Measurements from ENCODE around the gene KIAA1958. TPM values are rescaled to one million over a fixed set of nuclear protein-coding genes. Genes with fewer than 3 reads are reported as not detected.
"Not testable (repeated sequence)": the region's sequence is repeated elsewhere in the genome, so short reads cannot be mapped to it uniquely, and the experiment has no call there.

The KIAA1958 gene
- total RNA-seq, 1 experiment from 2014 or later, result 14.2 TPM

- Histone ChIP-seq H3K4me3 (ENCODE audit: insufficient read depth, low read depth, low read length) (no peak overlapping the region), H3K36me3 (replicated peaks; ENCODE audit: control insufficient read depth, insufficient read depth, low read length) (no peaks in the 10 kb centered on the region), H3K27me3 (ENCODE audit: control insufficient read depth, insufficient read depth, low read length) (no peaks in the 10 kb centered on the region)
- no peak for DNase-seq
Measured at GRCh38 chr9:112631313-112632070, 144.9 kb downstream of the KIAA1958 start.

- DNase-seq, result no peak
Measured at GRCh38 chr9:112640311-112640710, 153.7 kb downstream of the KIAA1958 start.

GRCh38 chr9:112642126-112642525 lies 155.5 kb downstream of the KIAA1958 start:
- H3K27me3 ChIP-seq (ENCODE audit: control insufficient read depth, insufficient read depth, low read length), result no peaks in the 10 kb centered on the region
- no peaks in the 10 kb centered on the region for H3K36me3 ChIP-seq (replicated peaks; ENCODE audit: control insufficient read depth, insufficient read depth, low read length)
- H3K4me3 ChIP-seq (ENCODE audit: insufficient read depth, low read depth, low read length), result no peak overlapping the region
- no peak for DNase-seq

More at GRCh38 chr9:112640311-112640710, 153.7 kb downstream of the KIAA1958 start:
- no peaks in the 10 kb centered on the region for H3K27me3 ChIP-seq (ENCODE audit: control insufficient read depth, insufficient read depth, low read length)
- no peaks in the 10 kb centered on the region for H3K36me3 ChIP-seq (replicated peaks; ENCODE audit: control insufficient read depth, insufficient read depth, low read length)
- H3K4me3 ChIP-seq (ENCODE audit: insufficient read depth, low read depth, low read length), result no peak overlapping the region

GRCh38 chr9:112647596-112647995 lies 161.0 kb downstream of the KIAA1958 start:
- DNase-seq, result no peak
- H3K27me3 ChIP-seq (ENCODE audit: control insufficient read depth, insufficient read depth, low read length), result no peaks in the 10 kb centered on the region
- no peak overlapping the region for H3K4me3 ChIP-seq (ENCODE audit: insufficient read depth, low read depth, low read length)
- no peaks in the 10 kb centered on the region for H3K36me3 ChIP-seq (replicated peaks; ENCODE audit: control insufficient read depth, insufficient read depth, low read length)

- H3K27me3 ChIP-seq (ENCODE audit: control insufficient read depth, insufficient read depth, low read length), result no peaks in the 10 kb centered on the region
- H3K36me3 ChIP-seq (replicated peaks; ENCODE audit: control insufficient read depth, insufficient read depth, low read length), result no peaks in the 10 kb centered on the region
- DNase-seq, result no peak
- H3K4me3 ChIP-seq (ENCODE audit: insufficient read depth, low read depth, low read length), result no peak overlapping the region
Measured at GRCh38 chr9:112648624-112649023, 162.0 kb downstream of the KIAA1958 start.

GRCh38 chr9:112654282-112654681 lies 167.7 kb downstream of the KIAA1958 start:
- no peaks in the 10 kb centered on the region for H3K27me3 ChIP-seq (ENCODE audit: control insufficient read depth, insufficient read depth, low read length)
- DNase-seq, result peak; percentile 48
- no peaks in the 10 kb centered on the region for H3K36me3 ChIP-seq (replicated peaks; ENCODE audit: control insufficient read depth, insufficient read depth, low read length)
- H3K4me3 ChIP-seq (ENCODE audit: insufficient read depth, low read depth, low read length), result no peak overlapping the region

GRCh38 chr9:112655668-112656067 lies 169.0 kb downstream of the KIAA1958 start:
- DNase-seq, result no peak
- no peaks in the 10 kb centered on the region for H3K27me3 ChIP-seq (ENCODE audit: control insufficient read depth, insufficient read depth, low read length)
- no peak overlapping the region for H3K4me3 ChIP-seq (ENCODE audit: insufficient read depth, low read depth, low read length)
- no peaks in the 10 kb centered on the region for H3K36me3 ChIP-seq (replicated peaks; ENCODE audit: control insufficient read depth, insufficient read depth, low read length)

GRCh38 chr9:112659906-112660305 lies 173.3 kb downstream of the KIAA1958 start:
- Histone ChIP-seq H3K36me3 (replicated peaks; ENCODE audit: control insufficient read depth, insufficient read depth, low read length) (no peaks in the 10 kb centered on the region), H3K4me3 (ENCODE audit: insufficient read depth, low read depth, low read length) (no peak overlapping the region), H3K27me3 (ENCODE audit: control insufficient read depth, insufficient read depth, low read length) (no peaks in the 10 kb centered on the region)
- DNase-seq, result no peak

GRCh38 chr9:112663681-112664080 lies 177.1 kb downstream of the KIAA1958 start:
- no peak overlapping the region for H3K4me3 ChIP-seq (ENCODE audit: insufficient read depth, low read depth, low read length)

GRCh38 chr9:112664531-112664930 lies 177.9 kb downstream of the KIAA1958 start:
- Histone ChIP-seq H3K4me3 (ENCODE audit: insufficient read depth, low read depth, low read length) (no peak overlapping the region), H3K36me3 (replicated peaks; ENCODE audit: control insufficient read depth, insufficient read depth, low read length) (no peaks in the 10 kb centered on the region), H3K27me3 (ENCODE audit: control insufficient read depth, insufficient read depth, low read length) (no peaks in the 10 kb centered on the region)
- no peak for DNase-seq

More at GRCh38 chr9:112663681-112664080, 177.1 kb downstream of the KIAA1958 start:
- H3K27me3 ChIP-seq (ENCODE audit: control insufficient read depth, insufficient read depth, low read length), result no peaks in the 10 kb centered on the region
- no peak for DNase-seq
- no peaks in the 10 kb centered on the region for H3K36me3 ChIP-seq (replicated peaks; ENCODE audit: control insufficient read depth, insufficient read depth, low read length)

GRCh38 chr9:112665347-112665746 lies 178.7 kb downstream of the KIAA1958 start:
- Histone ChIP-seq H3K36me3 (replicated peaks; ENCODE audit: control insufficient read depth, insufficient read depth, low read length) (no peaks in the 10 kb centered on the region), H3K4me3 (ENCODE audit: insufficient read depth, low read depth, low read length) (no peak overlapping the region), H3K27me3 (ENCODE audit: control insufficient read depth, insufficient read depth, low read length) (no peaks in the 10 kb centered on the region)
- DNase-seq, result no peak

GRCh38 chr9:112669326-112669725 lies 182.7 kb downstream of the KIAA1958 start:
- no peaks in the 10 kb centered on the region for H3K27me3 ChIP-seq (ENCODE audit: control insufficient read depth, insufficient read depth, low read length)
- DNase-seq, result no peak
- no peaks in the 10 kb centered on the region for H3K36me3 ChIP-seq (replicated peaks; ENCODE audit: control insufficient read depth, insufficient read depth, low read length)
- H3K4me3 ChIP-seq (ENCODE audit: insufficient read depth, low read depth, low read length), result no peak overlapping the region

GRCh38 chr9:112670991-112671625 lies 184.5 kb downstream of the KIAA1958 start:
- no peak for DNase-seq
- H3K27me3 ChIP-seq (ENCODE audit: control insufficient read depth, insufficient read depth, low read length), result no peaks in the 10 kb centered on the region
- H3K36me3 ChIP-seq (replicated peaks; ENCODE audit: control insufficient read depth, insufficient read depth, low read length), result no peaks in the 10 kb centered on the region
- no peak overlapping the region for H3K4me3 ChIP-seq (ENCODE audit: insufficient read depth, low read depth, low read length)

- H3K4me3 ChIP-seq (ENCODE audit: insufficient read depth, low read depth, low read length); H3K36me3 ChIP-seq (replicated peaks; ENCODE audit: control insufficient read depth, insufficient read depth, low read length); H3K27me3 ChIP-seq (ENCODE audit: control insufficient read depth, insufficient read depth, low read length); DNase-seq: not testable (repeated sequence)
Measured at GRCh38 chr9:112673221-112673620, 186.6 kb downstream of the KIAA1958 start.

GRCh38 chr9:112677040-112677439 lies 190.4 kb downstream of the KIAA1958 start:
- no peak for DNase-seq
- Histone ChIP-seq H3K27me3 (ENCODE audit: control insufficient read depth, insufficient read depth, low read length) (no peaks in the 10 kb centered on the region), H3K4me3 (ENCODE audit: insufficient read depth, low read depth, low read length) (no peak overlapping the region), H3K36me3 (replicated peaks; ENCODE audit: control insufficient read depth, insufficient read depth, low read length) (no peaks in the 10 kb centered on the region)

All from H7 (cell line).